HEK293T (cell line): Measurements from ENCODE around the gene MAST4.

Experiments used
- CTCF ChIA-PET: fragments of 350-600 bp; formaldehyde crosslinking; extraction: SDS; loops from one replicate; lab custom pipeline; 2021; ENCODE audit warnings: antibody characterized with exemption, inconsistent platforms; lab: Yijun Ruan, JAX
- POLR2A ChIA-PET: fragments of 350-600 bp; formaldehyde crosslinking; extraction: SDS; loops from one replicate; lab custom pipeline; 2020; ENCODE audit warnings: antibody characterized with exemption, inconsistent platforms; lab: Yijun Ruan, JAX
- DNase-seq: peaks from one replicate; pipeline ENCODE4 v3.0.0; 2012; ENCODE audit warnings: mixed read lengths; ENCODE audit errors: extremely low spot score
- ARNT ChIP-seq: fragments of 450-650 bp; IDR thresholded peaks from 2 replicates; pipeline ENCODE4 v1.6.1; 2017; ENCODE audit warnings: mild to moderate bottlenecking
- BHLHE40 ChIP-seq: fragments of 450-650 bp; IDR thresholded peaks from 2 replicates; pipeline ENCODE4 v1.6.1; 2016; ENCODE audit warnings: mild to moderate bottlenecking, moderate library complexity, borderline replicate concordance
- CTBP1 ChIP-seq: fragments of 450-650 bp; IDR thresholded peaks from 2 replicates; pipeline ENCODE4 v1.6.1; 2016; ENCODE audit warnings: borderline replicate concordance
- ELF4 ChIP-seq: fragments of 450-650 bp; IDR thresholded peaks from 2 replicates; pipeline ENCODE4 v1.6.1; 2017; ENCODE audit warnings: antibody characterized with exemption
- FOXA1 ChIP-seq: fragments of 450-650 bp; IDR thresholded peaks from 2 replicates; pipeline ENCODE4 v1.6.1; 2016; ENCODE audit warnings: mild to moderate bottlenecking
- FOXK2 ChIP-seq: fragments of 450-650 bp; IDR thresholded peaks from 2 replicates; pipeline ENCODE4 v1.6.1; 2016; ENCODE audit warnings: mild to moderate bottlenecking
- FOXM1 ChIP-seq: fragments of 450-650 bp; IDR thresholded peaks from 2 replicates; pipeline ENCODE4 v1.6.1; 2017; ENCODE audit warnings: mild to moderate bottlenecking, borderline replicate concordance
- HDGF ChIP-seq: fragments of 450-650 bp; IDR thresholded peaks from 2 replicates; pipeline ENCODE4 v1.6.1; 2017; ENCODE audit warnings: antibody characterized with exemption, borderline replicate concordance
- L3MBTL2 ChIP-seq: fragments of 450-650 bp; conservative IDR thresholded peaks from 2 replicates; pipeline ENCODE4 v1.6.1; 2016; ENCODE audit warnings: mild to moderate bottlenecking
- LEF1 ChIP-seq: fragments of 450-650 bp; IDR thresholded peaks from 2 replicates; pipeline ENCODE4 v1.6.1; 2017; ENCODE audit warnings: mild to moderate bottlenecking, borderline replicate concordance
- NFRKB ChIP-seq: fragments of 450-650 bp; IDR thresholded peaks from 2 replicates; pipeline ENCODE4 v1.6.1; 2016; ENCODE audit warnings: mild to moderate bottlenecking, moderate library complexity
- SP1 ChIP-seq: fragments of 450-650 bp; IDR thresholded peaks from 2 replicates; pipeline ENCODE4 v1.6.1; 2017
- SUZ12 ChIP-seq: fragments of 450-650 bp; IDR thresholded peaks from 2 replicates; pipeline ENCODE4 v1.6.1; 2016; ENCODE audit warnings: mild to moderate bottlenecking
- TARDBP ChIP-seq: fragments of 450-650 bp; IDR thresholded peaks from 2 replicates; pipeline ENCODE4 v1.6.1; 2016
- ZNF384 ChIP-seq: fragments of 450-650 bp; IDR thresholded peaks from 2 replicates; pipeline ENCODE4 v1.6.1; 2016
- TF ChIP-seq, protein P1 (sequence below): fragments of 450-650 bp; IDR thresholded peaks from 2 replicates; pipeline ENCODE4 v1.6.1; 2016

The MAST4 gene

DNA sequence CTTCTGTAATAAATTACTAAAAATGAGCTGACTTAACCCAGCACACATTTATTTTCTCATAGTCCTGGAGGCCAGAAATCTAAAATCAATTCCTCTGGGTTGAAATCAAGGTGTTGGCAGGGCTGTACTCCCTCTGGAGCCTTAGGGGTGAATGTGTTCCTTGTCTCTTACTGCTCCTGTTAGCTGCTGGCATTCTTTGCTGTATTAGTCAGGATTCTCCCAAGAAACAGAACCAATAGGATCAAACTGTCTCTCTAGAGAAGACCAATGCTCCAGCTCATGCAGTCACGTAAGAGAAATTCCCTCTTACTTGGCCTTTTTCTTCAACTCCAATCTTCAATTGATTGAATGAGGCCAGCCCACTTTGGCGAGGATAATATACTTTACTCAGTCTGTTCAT is 615.7 kb downstream of the MAST4 start:
- ChIA-PET CTCF (no interaction called here), POLR2A (no interaction called here)
- no peak for TF ChIP-seq TARDBP
- TF ChIP-seq SP1 = no peak
- no peak for TF ChIP-seq ZNF384
- no peak for TF ChIP-seq FOXM1
- TF ChIP-seq SUZ12 = no peak
- no peak for TF ChIP-seq FOXA1
- TF ChIP-seq LEF1 = no peak
- no peak for TF ChIP-seq BHLHE40
- no peak for TF ChIP-seq ARNT
- TF ChIP-seq L3MBTL2 = no peak
- no peak for TF ChIP-seq FOXK2
- no peak for TF ChIP-seq ELF4
- DNase-seq = no peak

DNA sequence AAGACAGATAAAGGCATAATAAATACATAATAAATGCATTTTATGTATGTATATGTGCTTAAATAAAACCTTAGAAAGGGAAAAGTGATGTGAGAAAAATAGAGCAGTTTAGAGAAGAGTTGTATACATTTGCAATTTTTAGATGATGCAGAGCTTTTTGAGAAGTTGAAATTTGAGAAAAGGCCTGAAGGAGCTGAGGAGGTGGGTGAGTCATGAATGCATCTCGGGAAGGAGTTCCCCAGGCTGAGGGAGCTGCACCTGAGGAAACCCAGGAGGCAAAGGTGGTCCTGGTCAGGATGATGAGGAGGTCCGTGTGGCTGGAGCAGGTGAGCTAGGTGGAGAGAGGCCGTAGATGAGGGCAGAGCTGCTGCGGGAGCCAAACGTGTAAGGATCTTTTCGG is 617.8 kb downstream of the MAST4 start:
- ChIA-PET POLR2A (no interaction called here), CTCF (interaction anchor here (0.6 kb wide), 1 partner anchor 192 kb away, joined by 4 read pairs; no protein-coding TSS in a partner anchor)
- TF ChIP-seq FOXM1 (no peak), FOXK2 (no peak)
- DNase-seq = no peak

DNA sequence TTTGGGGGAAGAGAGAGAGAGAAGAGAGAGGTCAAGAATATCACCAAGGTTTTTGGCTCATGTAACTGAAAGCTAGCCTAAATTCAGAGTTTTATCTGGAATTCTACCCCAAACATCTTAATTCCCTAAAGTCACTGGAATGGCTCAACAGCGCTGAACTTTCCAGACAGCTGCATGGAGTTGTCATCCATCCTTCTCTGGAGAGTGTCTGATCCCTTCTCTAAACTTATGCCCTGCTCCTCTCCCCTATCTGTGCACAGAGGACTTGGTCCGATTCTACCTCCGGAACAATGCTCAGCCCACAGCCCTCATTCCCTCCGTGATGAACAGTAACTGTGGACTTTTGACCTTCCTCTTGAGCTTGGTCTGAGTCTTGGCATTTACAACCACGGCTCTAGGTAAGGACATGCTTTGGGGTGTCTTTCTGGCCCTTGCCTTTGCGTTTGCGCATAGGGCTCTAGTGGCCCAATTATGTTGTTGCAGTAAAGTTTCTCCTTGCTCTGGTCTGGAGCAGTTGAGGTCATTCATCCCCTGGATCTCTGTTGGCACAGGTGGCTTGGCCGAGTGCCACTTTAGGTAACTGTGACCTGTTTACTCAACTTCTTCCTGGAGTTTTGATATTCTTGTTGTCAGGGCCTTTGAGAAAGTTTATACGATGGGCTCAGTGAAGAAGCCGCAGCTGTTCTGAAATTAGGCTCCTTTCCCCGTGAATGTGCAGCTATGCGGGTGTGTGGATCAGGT is 618.7 kb downstream of the MAST4 start:
- CTCF ChIA-PET = no interaction called here
- POLR2A ChIA-PET = interaction anchor here (1.3 kb wide), 1 partner anchor 9 kb away, joined by 4 read pairs; no protein-coding TSS in a partner anchor
- no peak for TF ChIP-seq ZNF384
- no peak for TF ChIP-seq NFRKB
- TF ChIP-seq TARDBP = no peak
- no peak for TF ChIP-seq FOXK2
- no peak for TF ChIP-seq FOXA1
- TF ChIP-seq L3MBTL2 = no peak
- no peak for DNase-seq

DNA sequence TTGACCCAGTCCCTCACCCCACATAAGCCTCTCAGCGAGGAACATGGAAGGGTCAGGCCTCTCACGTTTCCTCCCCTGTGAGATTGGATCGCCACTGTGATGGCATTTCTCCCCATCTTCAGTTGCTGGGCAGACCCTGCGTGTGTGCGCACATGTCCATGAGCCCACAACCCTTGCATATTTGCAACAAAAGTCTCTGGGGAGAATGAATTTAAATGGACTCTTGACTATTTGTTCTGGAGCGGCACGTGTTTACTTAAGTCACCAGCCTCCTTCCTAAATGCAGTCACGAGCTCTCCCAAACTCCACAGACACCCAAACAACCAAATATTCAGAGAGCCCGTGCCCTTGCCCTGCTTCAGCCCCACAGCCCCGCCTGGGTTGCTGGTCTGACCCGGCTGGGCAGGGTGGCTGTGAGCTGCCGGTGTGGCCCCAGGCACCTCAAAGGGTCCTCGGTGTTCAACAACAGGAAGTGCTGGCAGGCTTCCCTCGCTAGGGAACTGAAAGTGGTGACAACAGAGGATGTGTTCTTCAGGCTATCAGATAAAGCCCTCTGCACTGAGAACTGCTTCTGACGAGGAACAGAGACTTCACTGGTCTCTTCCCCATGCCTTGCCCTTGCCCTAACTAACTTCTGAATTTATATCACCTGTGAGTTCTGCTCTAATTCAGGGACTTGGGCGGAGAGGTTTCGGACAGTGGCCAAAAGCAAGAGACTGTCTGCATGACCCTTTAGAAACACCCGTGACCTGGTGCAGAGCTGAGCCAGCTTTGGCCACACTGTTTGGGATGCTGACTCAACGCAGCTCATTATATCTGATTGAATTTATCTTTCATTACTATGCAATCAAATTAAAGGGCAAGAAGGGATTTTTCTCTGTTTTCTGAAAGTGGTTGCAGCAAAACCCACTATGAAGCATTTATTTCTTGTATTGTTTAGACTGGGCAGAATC is 619.6 kb downstream of the MAST4 start:
- ChIA-PET CTCF (no interaction called here), POLR2A (interaction anchor here (1.3 kb wide), 1 partner anchor 10 kb away, joined by 4 read pairs; no protein-coding TSS in a partner anchor)
- no peak for DNase-seq
- TF ChIP-seq SP1 (no peak), HDGF (no peak), LEF1 (no peak), FOXM1 (no peak), CTBP1 (no peak), NFRKB (no peak), SUZ12 (no peak), ELF4 (no peak), FOXK2 (no peak), TARDBP (no peak), L3MBTL2 (no peak), BHLHE40 (no peak), ZNF384 (no peak), FOXA1 (no peak), ARNT (no peak)
- TF ChIP-seq, protein P1, sequence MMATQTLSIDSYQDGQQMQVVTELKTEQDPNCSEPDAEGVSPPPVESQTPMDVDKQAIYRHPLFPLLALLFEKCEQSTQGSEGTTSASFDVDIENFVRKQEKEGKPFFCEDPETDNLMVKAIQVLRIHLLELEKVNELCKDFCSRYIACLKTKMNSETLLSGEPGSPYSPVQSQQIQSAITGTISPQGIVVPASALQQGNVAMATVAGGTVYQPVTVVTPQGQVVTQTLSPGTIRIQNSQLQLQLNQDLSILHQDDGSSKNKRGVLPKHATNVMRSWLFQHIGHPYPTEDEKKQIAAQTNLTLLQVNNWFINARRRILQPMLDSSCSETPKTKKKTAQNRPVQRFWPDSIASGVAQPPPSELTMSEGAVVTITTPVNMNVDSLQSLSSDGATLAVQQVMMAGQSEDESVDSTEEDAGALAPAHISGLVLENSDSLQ = no peak

DNA sequence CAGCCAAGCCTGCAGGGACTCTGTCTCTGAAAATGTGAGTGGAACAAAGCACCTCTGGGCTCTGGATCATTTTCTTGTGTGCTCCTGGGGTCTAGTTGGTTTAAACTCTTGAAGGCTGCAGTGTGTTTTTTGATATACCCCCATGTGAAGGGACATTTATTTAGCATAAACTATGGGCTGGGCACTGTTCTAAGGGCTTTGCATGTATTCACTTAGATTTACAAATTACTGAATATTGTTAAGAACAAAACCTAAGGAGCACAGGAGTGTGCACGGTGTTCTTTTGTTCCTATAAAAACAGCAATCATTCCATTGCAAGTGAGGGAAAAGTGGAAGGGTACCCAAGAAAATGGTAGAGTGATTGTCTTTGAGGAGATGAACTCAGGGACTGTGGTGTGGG is 620.4 kb downstream of the MAST4 start:
- no peak for DNase-seq
- ChIA-PET CTCF (no interaction called here), POLR2A (no interaction called here)
- TF ChIP-seq ARNT (no peak), LEF1 (no peak), NFRKB (no peak), L3MBTL2 (no peak), HDGF (no peak)
